K562 (cell line): ENCODE measurements around the gene SLC7A5. TPM values are rescaled to one million over a fixed set of nuclear protein-coding genes. Genes with fewer than 3 reads are reported as not detected.

Source experiments
- CHAMP1 ChIP-seq: fragments of 450-650 bp; IDR thresholded peaks from 2 replicates; pipeline ENCODE4 v1.6.1; 2016; ENCODE audit warnings: mild to moderate bottlenecking
- GABPB1 ChIP-seq: sonication (generic); formaldehyde crosslinking; IDR thresholded peaks from 2 replicates; pipeline ENCODE4 v1.8.0; 2022; ENCODE audit warnings: mild to moderate bottlenecking, missing genetic modification reagents
- HNRNPLL ChIP-seq: fragments of 200-400 bp; formaldehyde crosslinking; IDR thresholded peaks from 2 replicates; pipeline ENCODE4 v1.6.1; 2017; ENCODE audit warnings: low read length, low read depth, mild to moderate bottlenecking; ENCODE audit not compliant: poor library complexity, severe bottlenecking
- JUNB ChIP-seq: fragments of 450-650 bp; formaldehyde crosslinking; conservative IDR thresholded peaks from 2 replicates; pipeline ENCODE4 v1.4.0; 2020; ENCODE audit warnings: mild to moderate bottlenecking
- KAT8 ChIP-seq: fragments of 450-650 bp; IDR thresholded peaks from 2 replicates; pipeline ENCODE4 v1.6.1; 2016; ENCODE audit warnings: low read depth, mild to moderate bottlenecking
- KDM4B ChIP-seq, 2 experiments: fragments of 450-650 bp in 1 of 2; sonication (generic) in 1 of 2; IDR thresholded peaks; 2 replicates each; pipeline ENCODE4 v1.6.1; 2016 to 2017; ENCODE audit warnings: borderline replicate concordance in 2 of 2, antibody characterized with exemption in 1 of 2, low read depth in 1 of 2, mild to moderate bottlenecking in 1 of 2
- LCOR ChIP-seq: sonication (generic); formaldehyde crosslinking; IDR thresholded peaks from 2 replicates; pipeline ENCODE4 v1.8.0; 2022; ENCODE audit warnings: mild to moderate bottlenecking, missing genetic modification reagents
- OTX1 ChIP-seq: fragments of 450-650 bp; formaldehyde crosslinking; IDR thresholded peaks from 2 replicates; pipeline ENCODE4 v1.4.0; 2022; ENCODE audit warnings: mild to moderate bottlenecking
- RCOR1 ChIP-seq, 2 experiments: IDR thresholded peaks; 2 replicates each; pipeline ENCODE4 v1.6.1; 2012; ENCODE audit warnings: low read depth in 2 of 2, low read length in 2 of 2, borderline replicate concordance in 1 of 2, improper control_type of control experiment in 1 of 2
- XRCC5 ChIP-seq: fragments of 200-400 bp; formaldehyde crosslinking; IDR thresholded peaks from 2 replicates; pipeline ENCODE4 v1.6.1; 2017; ENCODE audit warnings: low read depth, mild to moderate bottlenecking, low read length
- ZBTB9 ChIP-seq: fragments of 450-650 bp; formaldehyde crosslinking; IDR thresholded peaks from 2 replicates; pipeline ENCODE4 v1.4.0; 2020; ENCODE audit warnings: mild to moderate bottlenecking, moderate library complexity
- ZFP91 ChIP-seq: sonication (generic); formaldehyde crosslinking; IDR thresholded peaks from 2 replicates; pipeline ENCODE4 v1.8.0; 2022; ENCODE audit warnings: mild to moderate bottlenecking, missing genetic modification reagents
- ZKSCAN3 ChIP-seq: fragments of 250-450 bp; sonication (Bioruptor Pico); IDR thresholded peaks from 2 replicates; pipeline ENCODE4 v1.4.0; 2020
- ZNF146 ChIP-seq: IDR thresholded peaks from one replicate; pipeline ENCODE4 v1.6.1; 2018; ENCODE audit warnings: missing compliant biosample characterization; ENCODE audit not compliant: unreplicated experiment
- ZNF384 ChIP-seq: IDR thresholded peaks from 2 replicates; pipeline ENCODE4 v1.6.1; 2012; ENCODE audit warnings: low read depth, low read length, improper control_type of control experiment
- ZNF395 ChIP-seq: fragments of 200-800 bp; sonication (Bioruptor generic); IDR thresholded peaks from 2 replicates; pipeline ENCODE4 v1.6.1; 2017; ENCODE audit warnings: missing genetic modification characterization, missing compliant biosample characterization
- ZNF586 ChIP-seq: fragments of 450-650 bp; formaldehyde crosslinking; conservative IDR thresholded peaks from 2 replicates; pipeline ENCODE4 v1.4.0; 2020; ENCODE audit warnings: mild to moderate bottlenecking, moderate library complexity
- ZSCAN32 ChIP-seq: fragments of 450-650 bp; formaldehyde crosslinking; IDR thresholded peaks from 2 replicates; pipeline ENCODE4 v1.4.0; 2020; ENCODE audit warnings: mild to moderate bottlenecking, moderate library complexity
- polyA plus RNA-seq, 8 experiments: library from polyadenylated mRNA; depleted of rRNA in 4 of 8; stranded (reverse) in 5 of 8; unstranded in 3 of 8; fragments of >200 nt; fragmentation: Nextera tagmentation in 2 of 8; fragmentation: Illumina TruSeq in 1 of 8; extraction: Ambion mirVana in 2 of 8; extraction: Trizol in 1 of 8; gene quantifications; 2 replicates each; pipeline versions ENCODE4 v1.2.1 to v1.2.3, GENCODE V29; 2011 to 2014; ENCODE audit warnings: inconsistent platforms in 1 of 8, missing spikeins in 1 of 8
- total RNA-seq, 7 experiments: library from RNA; depleted of rRNA in 6 of 7; stranded (reverse); fragments of >200 nt in 6 of 7; fragmentation: Illumina TruSeq in 2 of 7; extraction: Trizol in 2 of 7; gene quantifications; 2 replicates each; pipeline versions ENCODE4 v1.2.1 to v1.2.3, GENCODE V29; 2011 to 2021; ENCODE audit warnings: low replicate concordance in 1 of 7

SLC7A5 gene
- total and polyA plus RNA-seq, 9 of the 15 experiments (the other 6 are each of a cell fraction or from before 2014, with no cell fraction given), result 1.9 to 220 (median 18.6) TPM

- TF ChIP-seq ZFP91 (CRISPR knock-in tag) (no peak), LCOR (CRISPR knock-in tag) (peak; percentile 92), OTX1 (CRISPR knock-in tag) (peak; percentile 34; the same call in 1 of the 2 replicates), ZNF146 (no peak), XRCC5 (peak; percentile 46; the same call in 1 of the 2 replicates), ZNF395 (peak; percentile 91), GABPB1 (CRISPR knock-in tag) (peak; percentile 66; the same call in 1 of the 2 replicates), KAT8 (no peak), ZNF384 (0 out of 2 replicates have a peak, but pooled peaks have one; percentile 9), CHAMP1 (no peak; the same call in 1 of the 2 replicates), ZSCAN32 (CRISPR knock-in tag) (no peak), ZNF586 (CRISPR knock-in tag) (no peak), HNRNPLL (peak; percentile 36), JUNB (CRISPR knock-in tag) (peak; percentile 60; the same call in 1 of the 2 replicates), ZKSCAN3 (CRISPR knock-in tag) (no peak), KDM4B (IDR thresholded peaks at IDR 0.05; ENCODE audit: borderline replicate concordance in 2 of 2, low read depth in 1 of 2) (peak in 1 of 2 experiments; percentile 58; a peak in 2 of 4 replicates), RCOR1 (IDR thresholded peaks at IDR 0.05; ENCODE audit: borderline replicate concordance in 1 of 2, low read depth in 2 of 2, low read length in 2 of 2) (peak; percentile 64 to 89; a peak in 3 of 4 replicates), ZBTB9 (CRISPR knock-in tag) (peak; percentile 97)
Observed at GRCh38 chr16:87854053-87854906, 15.0 kb downstream of the SLC7A5 start (continued).
